GM12872 (cell line): ENCODE measurements around the gene MACROH2A1.

Experiments
- TF ChIP-seq, protein P1 (sequence below): IDR thresholded peaks from 3 replicates; pipeline ENCODE4 v1.5.1; 2011; ENCODE audit warnings: low read depth, mild to moderate bottlenecking, low read length, moderate library complexity; ENCODE audit not compliant: insufficient read depth

Gene MACROH2A1

GRCh38 chr5:135393691-135394090 lies 5.3 kb downstream of the MACROH2A1 start:
- TF ChIP-seq, protein P1, sequence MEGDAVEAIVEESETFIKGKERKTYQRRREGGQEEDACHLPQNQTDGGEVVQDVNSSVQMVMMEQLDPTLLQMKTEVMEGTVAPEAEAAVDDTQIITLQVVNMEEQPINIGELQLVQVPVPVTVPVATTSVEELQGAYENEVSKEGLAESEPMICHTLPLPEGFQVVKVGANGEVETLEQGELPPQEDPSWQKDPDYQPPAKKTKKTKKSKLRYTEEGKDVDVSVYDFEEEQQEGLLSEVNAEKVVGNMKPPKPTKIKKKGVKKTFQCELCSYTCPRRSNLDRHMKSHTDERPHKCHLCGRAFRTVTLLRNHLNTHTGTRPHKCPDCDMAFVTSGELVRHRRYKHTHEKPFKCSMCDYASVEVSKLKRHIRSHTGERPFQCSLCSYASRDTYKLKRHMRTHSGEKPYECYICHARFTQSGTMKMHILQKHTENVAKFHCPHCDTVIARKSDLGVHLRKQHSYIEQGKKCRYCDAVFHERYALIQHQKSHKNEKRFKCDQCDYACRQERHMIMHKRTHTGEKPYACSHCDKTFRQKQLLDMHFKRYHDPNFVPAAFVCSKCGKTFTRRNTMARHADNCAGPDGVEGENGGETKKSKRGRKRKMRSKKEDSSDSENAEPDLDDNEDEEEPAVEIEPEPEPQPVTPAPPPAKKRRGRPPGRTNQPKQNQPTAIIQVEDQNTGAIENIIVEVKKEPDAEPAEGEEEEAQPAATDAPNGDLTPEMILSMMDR = no peak

DNA sequence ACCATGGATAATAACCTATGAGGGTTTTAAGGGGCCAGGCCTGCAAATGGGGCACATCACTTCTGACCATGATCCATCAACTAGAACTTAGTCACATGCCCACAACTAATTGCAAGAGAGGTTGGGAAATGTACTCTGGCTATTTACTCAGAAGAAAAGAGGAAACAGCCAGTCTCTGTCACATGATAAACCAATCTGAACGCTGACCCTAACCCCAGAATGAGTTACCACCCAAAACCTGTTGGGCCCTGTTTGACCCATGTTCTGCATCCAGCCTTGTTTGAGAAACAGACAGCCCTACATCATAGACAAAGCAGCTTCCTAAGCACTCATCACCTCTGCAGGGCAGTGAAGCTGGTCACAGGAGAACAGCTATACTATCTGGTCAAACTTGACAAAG lies 5.8 kb downstream of the MACROH2A1 start:
- TF ChIP-seq, protein P1 = no peak

- TF ChIP-seq, protein P1 = no peak
Measured at GRCh38 chr5:135392256-135392655, 6.8 kb downstream of the MACROH2A1 start.

- TF ChIP-seq, protein P1 = no peak
Measured at GRCh38 chr5:135391869-135392255, 7.2 kb downstream of the MACROH2A1 start.

- TF ChIP-seq, protein P1 = no peak
Measured at GRCh38 chr5:135391116-135391868, 7.7 kb downstream of the MACROH2A1 start.

GRCh38 chr5:135388860-135389435 lies 10.1 kb downstream of the MACROH2A1 start:
- TF ChIP-seq, protein P1 = no peak

DNA sequence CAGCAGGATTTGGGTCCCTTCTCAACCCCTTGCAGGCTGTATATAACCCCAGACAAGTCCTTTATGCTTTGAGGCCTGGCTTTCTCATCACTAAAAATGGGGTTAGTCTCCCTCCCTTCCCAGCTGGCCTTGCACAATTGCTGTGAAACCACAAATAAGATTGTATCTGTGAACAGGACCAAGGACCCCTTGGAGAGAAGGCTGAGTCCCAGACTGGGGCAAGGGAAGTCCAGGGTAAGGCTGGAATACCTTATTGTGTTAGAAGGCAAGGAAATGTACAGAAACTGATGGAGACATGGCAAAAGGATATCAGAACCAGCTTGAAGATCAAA lies 11.4 kb downstream of the MACROH2A1 start:
- TF ChIP-seq, protein P1 = no peak
